Peyer's patch (tissue), 4 donors: ENCODE data around the gene TTLL8.

Experiments used
- POLR2A ChIP-seq, 2 donors: fragments of 450-650 bp; IDR thresholded peaks; one replicate each; pipeline ENCODE4 v1.5.1; 2017; ENCODE audit warnings: antibody characterized with exemption in 2 of 2, mild to moderate bottlenecking in 2 of 2, moderate library complexity in 2 of 2
- TF ChIP-seq, protein P1 (sequence below), 6 experiments: fragments of 450-650 bp in 4 of 6; fragments of 200-600 bp in 2 of 6; sonication (generic) in 1 of 6; IDR thresholded peaks; one replicate each; pipeline ENCODE4 v1.5.1; 2017 to 2019; ENCODE audit warnings: antibody characterized with exemption in 6 of 6, mild to moderate bottlenecking in 3 of 6, moderate library complexity in 1 of 6

DNA sequence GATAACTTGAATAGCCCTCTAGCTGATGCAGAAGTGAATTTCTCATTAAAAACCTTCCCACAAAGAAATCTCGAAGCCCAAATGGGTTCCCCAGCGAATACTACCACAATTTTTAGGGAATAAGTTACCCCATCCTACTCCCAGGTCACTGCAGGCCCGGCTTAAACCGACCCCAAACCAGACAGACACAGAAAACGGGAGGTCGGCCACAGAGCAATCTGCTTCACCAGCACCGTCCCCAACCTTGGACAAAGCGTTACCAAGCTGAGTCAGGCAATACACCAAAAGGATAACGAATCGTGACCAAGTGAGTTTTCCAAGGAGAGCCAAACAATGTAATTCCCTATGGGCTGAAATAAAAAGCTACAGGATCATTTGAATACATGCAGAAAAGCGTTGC lies 31.1 kb upstream of the TTLL8 start:
- TF ChIP-seq, protein P1, sequence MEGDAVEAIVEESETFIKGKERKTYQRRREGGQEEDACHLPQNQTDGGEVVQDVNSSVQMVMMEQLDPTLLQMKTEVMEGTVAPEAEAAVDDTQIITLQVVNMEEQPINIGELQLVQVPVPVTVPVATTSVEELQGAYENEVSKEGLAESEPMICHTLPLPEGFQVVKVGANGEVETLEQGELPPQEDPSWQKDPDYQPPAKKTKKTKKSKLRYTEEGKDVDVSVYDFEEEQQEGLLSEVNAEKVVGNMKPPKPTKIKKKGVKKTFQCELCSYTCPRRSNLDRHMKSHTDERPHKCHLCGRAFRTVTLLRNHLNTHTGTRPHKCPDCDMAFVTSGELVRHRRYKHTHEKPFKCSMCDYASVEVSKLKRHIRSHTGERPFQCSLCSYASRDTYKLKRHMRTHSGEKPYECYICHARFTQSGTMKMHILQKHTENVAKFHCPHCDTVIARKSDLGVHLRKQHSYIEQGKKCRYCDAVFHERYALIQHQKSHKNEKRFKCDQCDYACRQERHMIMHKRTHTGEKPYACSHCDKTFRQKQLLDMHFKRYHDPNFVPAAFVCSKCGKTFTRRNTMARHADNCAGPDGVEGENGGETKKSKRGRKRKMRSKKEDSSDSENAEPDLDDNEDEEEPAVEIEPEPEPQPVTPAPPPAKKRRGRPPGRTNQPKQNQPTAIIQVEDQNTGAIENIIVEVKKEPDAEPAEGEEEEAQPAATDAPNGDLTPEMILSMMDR (IDR thresholded peaks at IDR 0.05) = no peak
- TF ChIP-seq POLR2A (IDR thresholded peaks at IDR 0.05) = no peak
